Superior temporal gyrus (tissue), 1 donor: Measurements from ENCODE around the gene DIP2C.

Experiments
- DNase-seq: peaks from one replicate; pipeline ENCODE4 v3.0.0-alpha.2; 2016; ENCODE audit errors: extremely low spot score

Gene DIP2C

DNA sequence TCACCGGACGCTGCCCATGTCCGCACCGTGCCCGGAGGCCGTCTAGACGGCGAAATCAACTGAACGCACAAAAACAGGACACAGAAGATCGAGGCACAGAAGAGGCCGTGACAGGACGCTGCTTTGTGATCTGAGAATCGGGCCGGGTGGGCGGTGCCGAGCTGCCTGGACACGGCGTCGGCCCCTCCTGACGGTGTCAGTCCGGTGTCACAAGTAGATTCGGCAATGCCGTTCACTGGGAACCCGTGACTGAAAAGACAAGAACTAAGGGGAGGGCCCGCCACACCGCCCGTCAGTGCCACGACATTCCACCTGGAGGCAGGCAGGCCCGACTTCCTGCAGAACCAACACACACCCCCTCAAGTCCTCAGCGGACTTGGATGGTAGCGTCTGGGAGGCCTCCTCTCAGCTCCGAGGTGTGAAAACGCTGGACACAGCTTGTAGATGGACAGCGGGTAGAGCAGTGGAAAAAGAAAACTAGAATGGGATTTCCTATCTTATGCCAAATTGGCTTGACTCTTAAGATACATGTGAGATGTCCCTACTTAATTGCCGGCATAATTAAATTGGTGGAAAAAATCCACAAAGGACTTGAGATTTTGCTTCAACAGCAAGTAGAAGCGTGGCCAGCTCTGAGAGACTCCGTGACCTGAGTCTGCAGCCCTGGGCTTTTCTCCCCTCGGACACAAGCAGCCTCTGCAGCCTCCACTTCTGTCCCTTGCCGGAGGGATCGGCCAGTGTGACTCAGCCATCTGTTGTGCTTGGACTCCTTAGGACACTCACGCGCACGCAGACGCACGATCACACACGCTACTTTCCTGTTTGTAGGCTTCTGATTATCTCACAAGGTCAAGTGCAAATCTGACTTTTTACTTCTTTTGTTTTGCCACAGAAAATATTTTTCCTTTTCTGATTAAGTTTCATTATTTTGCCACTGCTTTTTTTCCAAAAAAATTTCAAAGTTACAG is 269.0 kb downstream of the DIP2C start:
- no peak for DNase-seq

DNA sequence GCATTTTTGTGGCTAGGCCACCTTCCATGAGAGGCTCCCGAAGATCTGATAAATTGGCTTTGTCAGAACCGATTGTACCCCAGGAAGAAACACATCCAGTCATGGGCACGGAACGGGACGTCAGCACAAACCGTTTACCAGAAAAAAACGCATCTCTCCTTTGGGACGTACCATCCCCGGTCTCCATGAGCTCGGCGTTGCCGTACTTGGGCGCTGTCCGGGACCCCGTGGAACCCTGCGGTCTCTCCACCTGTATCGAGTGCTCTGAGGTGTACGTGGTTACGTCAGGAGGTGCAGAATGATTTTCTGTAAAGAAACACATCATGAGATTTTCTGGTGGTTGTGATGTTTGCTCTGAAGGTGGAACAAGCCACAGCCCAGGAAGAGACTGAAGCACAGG is 270.6 kb downstream of the DIP2C start:
- no peak for DNase-seq

DNA sequence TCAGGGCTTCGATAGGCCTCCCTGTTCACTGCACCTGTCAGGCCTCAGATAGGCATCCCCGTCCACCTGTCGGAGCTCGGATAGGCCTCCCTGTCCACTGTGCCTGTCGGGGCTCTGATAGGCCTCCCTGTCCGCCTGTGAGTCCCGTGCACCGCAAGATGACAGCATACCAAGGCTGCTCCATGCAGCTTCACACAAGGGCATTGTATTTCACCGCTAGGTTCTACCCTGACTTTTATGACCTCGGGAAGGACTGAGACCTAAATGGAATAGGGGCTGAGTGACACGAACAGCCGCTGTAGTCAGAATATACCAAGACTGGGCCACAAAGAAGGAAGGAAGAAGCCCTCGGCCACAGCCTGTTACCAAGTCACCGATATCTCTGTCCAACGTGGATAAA is 271.2 kb downstream of the DIP2C start:
- DNase-seq, result no peak

DNA sequence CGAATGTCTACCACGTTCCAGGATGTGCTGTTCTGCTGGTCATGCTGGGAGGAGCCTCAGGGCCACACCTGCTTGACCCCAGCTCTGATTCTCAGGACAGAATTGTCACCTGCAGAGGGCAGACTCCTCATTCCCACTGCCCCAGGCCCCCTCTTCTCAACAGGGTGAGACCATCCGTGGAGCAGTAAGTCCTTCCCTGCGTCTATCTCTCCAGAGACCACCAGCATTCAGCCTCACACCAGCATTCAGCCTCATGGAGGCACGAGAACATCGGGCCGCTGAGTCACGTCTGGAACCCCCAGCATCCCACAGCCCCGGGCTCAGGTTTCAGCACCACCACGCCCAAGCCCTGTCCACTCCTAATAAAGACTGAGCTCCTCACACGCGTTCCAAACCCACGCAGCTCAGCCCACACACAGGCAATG is 273.4 kb downstream of the DIP2C start:
- DNase-seq, result no peak

DNA sequence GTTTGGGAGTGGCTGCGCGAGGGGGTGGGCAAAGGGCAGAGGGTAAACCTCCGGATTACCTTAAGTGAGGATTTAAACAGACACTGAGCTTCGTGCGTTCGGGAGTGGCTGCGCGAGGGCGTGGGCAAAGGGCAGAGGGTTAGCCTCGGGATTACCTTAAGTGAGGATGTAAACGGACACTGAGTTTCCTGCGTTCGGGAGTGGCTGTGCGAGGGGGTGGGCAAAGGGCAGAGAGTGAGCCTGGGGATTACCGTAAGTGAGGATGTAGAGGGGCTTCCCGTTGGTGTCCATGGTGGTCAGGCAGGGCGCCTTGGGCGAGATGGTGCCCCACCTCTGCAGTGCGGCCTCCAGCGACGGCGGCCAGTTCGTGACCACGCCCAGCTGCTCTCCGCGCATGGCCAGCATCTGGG is 275.8 kb downstream of the DIP2C start:
- DNase-seq, result no peak

DNA sequence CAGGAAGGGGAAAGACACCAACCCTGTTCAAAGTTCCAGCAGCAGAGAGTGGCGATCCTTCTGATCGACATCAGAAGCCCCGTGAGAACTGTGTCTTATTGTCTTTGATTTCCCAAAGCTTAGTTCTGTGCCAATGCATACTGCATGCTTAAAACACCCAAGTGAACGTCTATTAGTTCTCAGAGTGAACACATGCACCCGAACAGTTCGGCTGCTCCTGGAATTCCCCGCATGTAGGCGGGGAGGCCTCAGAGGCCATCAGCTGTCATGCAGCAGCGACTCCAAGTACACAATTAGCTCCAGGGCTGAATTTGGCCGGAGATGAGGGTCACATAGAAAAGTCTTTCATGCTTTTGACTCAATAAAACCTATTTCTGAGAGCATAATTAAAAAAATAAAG is 277.4 kb downstream of the DIP2C start:
- no peak for DNase-seq

DNA sequence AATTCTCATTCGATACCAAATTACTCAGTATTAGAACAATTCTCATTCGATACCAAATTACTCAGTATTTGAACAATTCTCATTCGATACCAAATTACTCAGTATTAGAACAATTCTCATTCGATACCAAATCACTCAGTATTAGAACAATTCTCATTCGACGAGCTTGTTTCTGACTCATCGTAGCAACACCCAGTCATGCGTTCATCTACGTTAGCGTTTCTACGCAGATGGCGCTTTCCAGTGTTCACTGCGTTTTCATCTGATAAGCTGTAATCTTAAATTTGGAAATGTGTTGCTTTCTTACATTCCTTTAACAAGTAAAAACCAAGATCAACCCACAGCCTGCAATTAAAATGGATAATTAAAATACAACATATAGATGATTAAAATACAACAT is 277.9 kb downstream of the DIP2C start:
- no peak for DNase-seq

DNA sequence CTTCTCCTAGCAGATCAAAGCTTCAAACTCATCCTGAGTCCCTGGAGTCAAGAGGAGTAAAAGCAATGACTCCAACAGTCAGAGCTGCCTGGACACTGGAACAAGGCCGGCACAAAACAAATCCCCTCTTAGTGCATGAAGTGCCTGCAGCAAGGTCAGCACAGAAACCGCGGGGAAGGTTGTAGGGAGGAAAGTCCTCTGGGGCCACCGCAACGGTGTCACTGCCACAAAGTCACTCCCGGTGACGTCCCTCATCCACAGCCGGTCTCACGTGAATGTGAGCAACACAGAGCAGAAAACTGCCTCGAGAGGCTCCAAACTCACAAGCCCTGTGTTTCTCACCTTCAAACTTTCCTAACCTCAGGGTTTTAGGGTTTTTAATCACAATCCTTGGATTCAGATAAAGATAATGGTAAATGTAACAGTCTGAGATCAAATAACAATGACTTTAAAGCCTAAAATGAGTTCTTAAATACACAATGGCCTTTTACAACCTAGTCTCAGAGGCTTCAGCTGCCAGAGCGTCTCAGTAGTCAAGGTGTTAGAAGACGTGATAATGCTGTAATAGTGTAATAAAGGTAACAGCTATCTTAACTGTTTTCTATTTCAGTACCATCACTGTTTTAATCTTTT is 279.9 kb downstream of the DIP2C start:
- DNase-seq, result no peak

DNA sequence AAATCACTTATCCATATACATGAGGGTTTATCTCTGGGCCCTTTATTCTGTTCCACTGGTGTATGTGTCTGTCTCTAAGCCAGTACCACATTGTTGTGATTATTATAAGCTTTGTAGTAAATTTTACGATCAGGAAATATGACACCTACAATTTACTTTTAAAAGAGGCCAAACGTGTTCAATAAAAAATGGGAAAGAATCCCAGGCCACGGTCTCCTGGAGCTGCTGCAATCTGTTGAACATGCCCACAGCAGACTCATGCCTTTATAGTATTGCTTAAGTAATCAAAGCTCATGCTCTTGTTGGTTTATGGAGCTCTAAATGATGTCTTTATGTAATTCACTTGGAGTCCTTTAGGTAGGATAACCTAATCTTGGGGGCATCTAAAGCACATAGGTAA is 281.2 kb downstream of the DIP2C start:
- no peak for DNase-seq

DNA sequence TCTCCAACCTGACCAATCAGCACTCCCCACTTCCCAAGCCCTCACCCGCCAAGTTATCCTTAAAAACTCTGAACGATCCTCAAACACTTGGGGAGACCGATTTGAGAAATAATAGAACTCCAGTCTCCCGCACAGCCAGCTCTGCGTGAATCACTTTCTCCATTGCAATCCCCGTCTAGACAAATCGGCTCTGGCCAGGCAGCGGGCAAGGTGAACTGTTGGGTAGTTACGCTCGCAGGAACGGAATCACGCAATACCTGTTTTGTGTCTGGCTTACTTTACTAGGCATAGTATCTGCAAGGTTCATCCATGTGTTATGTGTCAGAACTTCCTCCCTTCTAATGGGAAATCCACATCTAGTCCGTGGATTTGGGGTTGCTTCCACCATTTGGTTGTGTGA is 282.5 kb downstream of the DIP2C start:
- DNase-seq, result no peak

DNA sequence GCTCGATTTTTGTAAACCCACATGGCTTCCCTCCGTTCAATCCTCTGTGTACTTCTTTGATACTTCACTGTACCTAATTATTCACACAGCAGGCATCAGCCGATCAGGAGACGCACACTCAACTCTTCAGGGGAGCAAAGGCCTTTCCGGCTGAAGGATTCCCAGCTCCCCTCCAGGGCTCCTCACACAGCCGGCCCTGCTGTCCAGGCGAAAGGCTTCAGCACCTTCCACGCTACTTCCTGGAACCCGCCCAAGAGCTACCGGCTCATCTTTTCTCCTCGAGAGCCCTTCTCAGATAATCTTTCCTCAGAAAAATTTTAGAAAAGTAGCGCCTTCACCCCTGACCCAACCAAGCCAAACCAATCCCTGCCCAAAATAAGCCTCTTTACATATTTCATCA is 283.8 kb downstream of the DIP2C start:
- DNase-seq, result no peak

DNA sequence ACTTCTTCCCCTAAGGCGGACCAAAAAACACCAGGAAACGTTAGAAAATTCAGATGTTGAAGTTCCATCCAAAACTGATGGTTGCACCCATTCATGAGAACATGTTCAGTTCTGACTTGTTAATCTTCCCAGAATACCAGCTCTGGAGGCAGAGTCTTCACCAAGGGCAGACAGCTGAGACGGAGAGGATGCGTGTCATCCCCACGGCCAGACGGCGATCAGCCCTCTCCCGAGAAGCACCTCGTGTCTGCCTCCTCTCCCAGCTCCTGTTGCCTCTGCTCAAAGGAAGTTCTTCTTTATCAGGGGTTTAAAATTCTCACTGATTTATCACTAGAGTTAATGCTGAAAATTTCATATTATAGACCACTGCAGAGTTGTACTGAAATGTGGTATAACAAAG is 284.5 kb downstream of the DIP2C start:
- DNase-seq, result no peak

DNA sequence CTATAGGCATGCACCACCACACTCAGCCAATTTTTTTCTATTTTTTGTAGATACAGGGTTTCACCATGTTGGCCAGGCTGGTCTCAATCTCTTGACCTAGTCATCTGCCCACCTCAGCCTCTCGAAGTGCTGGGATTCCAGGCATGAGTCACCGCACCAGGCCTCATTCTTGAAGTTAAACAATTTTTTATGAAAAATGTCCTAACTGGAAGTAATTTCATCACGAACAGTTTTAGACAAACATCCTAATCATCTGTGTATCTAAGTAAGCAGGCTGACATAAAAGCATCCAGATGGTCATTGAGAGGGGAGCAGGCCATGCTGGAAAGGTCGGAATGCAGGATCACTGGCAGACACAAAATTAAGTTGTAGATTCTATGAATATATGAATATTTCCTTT is 285.1 kb downstream of the DIP2C start:
- no peak for DNase-seq

DNA sequence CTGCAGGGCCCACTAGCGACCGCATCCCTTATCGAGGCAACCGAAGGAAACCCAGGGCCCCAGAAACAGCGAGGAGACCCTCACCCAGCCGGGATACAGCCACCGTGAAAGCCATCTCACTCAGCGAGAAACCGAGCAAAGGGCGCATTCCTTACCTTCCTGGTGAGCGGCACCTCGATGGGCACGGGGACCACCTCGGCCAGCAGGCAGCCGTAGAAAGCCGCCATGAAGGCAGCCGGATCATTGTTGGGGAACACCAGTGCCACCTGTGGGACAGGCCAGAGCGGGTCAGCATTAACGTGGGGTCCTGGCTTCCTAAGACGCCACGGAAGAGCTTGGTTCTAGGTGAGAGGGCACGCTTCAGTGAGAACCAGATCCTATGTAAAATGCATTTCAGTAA is 290.5 kb downstream of the DIP2C start:
- DNase-seq, result no peak

DNA sequence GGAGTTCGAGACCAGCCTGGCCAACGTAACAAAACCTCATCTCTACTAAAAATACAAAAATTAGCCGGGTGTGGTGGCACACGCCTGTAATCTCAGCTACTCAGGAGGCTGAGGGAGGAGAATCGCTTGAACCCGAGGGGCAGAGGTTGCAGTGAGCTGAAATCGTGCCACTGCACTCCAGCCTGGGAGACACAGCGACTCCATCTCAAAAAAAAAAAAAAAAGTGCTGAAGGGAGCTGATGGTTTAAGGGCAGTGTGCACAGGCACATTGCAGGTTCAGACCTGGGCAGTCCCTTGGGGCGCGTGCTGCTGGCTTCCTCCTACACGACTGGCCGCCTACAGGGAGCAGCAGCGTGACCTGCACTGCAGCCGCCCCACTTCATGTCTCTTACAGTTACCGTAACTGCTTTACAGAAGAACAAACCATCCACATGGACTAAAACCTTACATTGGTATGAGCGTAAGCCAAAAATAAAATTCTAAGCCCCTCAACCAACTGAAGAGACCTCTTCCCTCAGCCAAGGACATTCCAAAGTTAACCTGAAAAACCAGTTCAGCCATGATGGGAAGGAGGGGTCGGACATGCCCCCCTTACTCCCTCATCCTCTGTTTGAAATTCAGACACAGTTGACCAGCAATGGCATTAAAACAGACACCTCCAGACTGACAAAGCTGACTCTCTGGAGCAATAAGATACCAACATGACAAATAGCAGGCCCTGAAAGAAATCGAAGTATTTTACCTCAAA is 292.0 kb downstream of the DIP2C start:
- no peak for DNase-seq

DNA sequence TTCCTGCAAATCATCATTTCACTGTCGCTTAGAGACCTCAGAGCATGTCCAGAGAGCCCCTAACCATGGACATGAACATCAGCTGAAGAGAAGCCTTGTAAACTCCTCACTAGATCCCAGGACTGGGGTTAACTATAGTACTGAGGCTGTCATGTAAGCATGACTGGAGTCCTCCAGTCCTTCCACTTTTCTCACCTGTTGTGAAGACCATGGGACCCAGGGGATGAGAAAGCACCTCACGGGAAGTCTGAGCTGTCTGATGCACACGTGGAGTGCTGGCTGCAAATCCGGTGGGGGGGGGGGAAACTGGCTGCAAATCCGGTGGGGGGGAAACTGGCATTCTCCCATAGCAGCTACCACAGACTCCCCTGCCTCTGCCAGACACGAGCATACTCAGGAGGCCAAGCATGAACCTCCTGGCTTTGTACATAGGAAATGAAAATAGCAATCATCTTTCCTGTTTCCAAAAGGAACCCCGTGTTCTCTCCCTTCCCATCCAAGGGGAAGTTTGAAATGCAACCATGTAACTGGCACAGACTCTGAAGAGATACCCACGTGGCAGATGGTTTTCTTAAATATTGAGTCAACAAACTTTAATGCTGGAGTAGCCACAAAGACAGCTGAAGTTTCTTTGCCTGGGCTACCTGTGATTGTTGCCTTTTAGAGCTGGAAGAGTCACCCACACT is 292.8 kb downstream of the DIP2C start:
- no peak for DNase-seq

DNA sequence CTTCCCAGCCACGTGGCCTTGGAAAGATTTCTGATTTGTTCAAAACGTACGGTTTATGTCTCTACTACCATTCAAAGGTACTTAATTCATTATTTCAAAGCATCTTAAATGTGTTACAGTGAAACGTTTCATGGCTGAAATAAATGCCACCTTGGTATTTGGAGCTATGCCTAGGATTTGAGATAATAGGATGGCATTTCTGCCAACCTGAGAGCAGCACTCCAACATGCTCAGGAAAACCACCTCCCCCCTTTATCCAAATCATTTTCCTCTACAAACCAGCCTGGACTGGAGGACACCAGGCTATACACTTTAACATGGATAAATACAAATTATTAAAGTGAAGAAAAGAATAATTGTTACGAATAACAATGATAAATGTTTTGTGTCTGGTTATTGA is 293.4 kb downstream of the DIP2C start:
- no peak for DNase-seq

DNA sequence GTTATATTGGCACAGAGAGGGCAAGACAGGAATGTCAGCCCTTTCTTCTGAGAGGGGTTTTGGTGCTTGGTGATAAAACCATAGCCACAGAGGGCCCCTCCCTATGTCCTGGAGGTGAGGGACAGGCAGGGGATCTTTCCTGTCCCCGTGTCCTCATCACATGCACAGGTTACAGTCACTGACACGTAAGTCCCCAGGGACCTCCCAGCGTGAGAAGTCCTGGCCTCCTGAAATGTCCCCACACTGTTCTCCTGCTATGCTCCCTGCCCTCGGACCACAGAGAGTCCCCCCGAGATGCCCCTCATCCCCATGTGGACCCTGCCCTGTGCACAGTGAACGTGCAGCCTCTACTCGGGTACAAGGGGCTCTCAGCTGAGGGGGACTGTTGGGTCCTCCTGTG is 293.8 kb downstream of the DIP2C start:
- DNase-seq, result no peak

DNA sequence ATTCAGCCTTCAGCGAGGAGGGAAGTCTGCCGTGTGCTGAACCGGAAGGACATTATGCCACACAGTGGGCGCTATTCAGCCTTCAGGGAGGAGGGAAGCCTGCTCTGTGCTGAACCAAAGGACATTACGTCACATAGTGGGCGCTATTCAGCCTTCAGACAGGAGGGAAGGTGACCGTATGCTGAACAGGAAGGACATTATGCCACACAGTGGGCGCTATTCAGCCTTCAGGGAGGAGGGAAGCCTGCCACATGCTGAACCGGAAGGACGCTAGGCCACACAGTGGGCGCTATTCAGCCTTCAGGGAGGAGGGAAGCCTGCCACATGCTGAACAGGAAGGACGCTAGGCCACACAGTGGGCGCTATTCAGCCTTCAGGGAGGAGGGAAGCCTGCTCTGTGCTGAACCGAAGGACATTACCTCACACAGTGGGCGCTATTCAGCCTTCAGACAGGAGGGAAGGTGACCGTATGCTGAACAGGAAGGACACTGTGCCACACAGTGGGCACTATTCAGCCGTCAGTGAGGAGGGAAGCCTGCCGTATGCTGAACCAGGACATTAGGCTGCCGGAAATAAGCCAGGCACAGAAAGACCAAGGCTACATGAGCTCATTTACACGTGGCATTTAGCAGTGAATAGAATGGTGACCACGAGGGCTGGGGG is 294.9 kb downstream of the DIP2C start:
- peak; percentile 93 for DNase-seq

DNA sequence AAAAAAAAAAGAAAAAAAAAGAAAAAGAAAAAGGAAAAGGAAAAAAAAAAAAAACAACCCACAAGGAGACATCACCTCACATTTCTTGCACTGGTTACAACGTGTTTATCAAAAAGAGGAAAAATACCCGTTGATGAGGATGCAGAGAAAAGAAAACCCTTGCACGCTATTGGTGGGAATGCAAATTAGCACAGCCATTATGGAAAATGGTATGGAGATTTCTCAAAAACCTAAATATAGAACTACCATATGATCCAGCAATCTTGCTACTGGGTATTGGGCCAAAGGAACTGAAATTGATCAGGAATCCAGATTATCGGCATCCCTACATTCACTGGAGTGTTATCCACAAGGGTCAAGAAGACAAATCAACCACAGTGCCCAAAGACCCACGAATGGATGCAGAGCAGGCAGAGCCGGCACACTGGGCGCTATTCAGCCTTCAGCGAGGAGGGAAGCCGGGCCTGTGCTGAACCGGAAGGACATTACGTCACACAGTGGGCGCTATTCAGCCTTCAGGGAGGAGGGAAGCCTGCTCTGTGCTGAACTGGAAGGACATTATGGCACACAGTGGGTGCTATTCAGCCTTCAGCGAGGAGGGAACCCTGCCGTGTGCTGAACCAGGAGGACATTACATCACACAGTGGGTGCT is 295.6 kb downstream of the DIP2C start:
- no peak for DNase-seq
